GM19025 (cell line): ENCODE results near the gene PDIA6.
A peak's percentile ranks its signal among the peaks of the same experiment; 100 is the strongest.
"Not testable (repeated sequence)": the region's sequence is repeated elsewhere in the genome, so short reads cannot be mapped to it uniquely, and the experiment has no call there.

Experiments
- ATAC-seq: cut with Tn5 transposase; IDR thresholded peaks from one replicate; pipeline ENCODE4 v1.9.1; 2021; ENCODE audit warnings: mild to moderate bottlenecking, low read depth, moderate library complexity; ENCODE audit not compliant: unreplicated experiment

The PDIA6 gene

DNA sequence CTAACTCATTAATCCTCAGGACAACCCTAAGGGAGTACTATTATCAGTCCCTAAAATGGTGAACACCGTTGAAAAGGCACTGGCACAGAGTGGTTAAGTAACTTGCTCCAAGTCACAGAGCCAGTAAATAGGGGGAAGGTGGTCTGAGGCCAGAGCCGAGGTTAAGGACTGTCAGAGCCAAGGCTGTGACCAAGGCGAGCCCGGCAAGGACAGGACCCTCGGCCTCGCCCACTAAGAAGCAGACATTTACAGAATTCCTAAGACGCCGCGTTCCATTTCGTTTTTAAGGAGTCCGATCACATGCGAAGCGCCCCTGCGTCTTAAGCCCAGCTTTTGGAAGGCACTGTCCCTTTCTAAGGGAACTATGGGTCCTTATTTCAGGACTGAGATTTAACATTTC, 1.1 kb downstream of the PDIA6 start:
- ATAC-seq: no peak

DNA sequence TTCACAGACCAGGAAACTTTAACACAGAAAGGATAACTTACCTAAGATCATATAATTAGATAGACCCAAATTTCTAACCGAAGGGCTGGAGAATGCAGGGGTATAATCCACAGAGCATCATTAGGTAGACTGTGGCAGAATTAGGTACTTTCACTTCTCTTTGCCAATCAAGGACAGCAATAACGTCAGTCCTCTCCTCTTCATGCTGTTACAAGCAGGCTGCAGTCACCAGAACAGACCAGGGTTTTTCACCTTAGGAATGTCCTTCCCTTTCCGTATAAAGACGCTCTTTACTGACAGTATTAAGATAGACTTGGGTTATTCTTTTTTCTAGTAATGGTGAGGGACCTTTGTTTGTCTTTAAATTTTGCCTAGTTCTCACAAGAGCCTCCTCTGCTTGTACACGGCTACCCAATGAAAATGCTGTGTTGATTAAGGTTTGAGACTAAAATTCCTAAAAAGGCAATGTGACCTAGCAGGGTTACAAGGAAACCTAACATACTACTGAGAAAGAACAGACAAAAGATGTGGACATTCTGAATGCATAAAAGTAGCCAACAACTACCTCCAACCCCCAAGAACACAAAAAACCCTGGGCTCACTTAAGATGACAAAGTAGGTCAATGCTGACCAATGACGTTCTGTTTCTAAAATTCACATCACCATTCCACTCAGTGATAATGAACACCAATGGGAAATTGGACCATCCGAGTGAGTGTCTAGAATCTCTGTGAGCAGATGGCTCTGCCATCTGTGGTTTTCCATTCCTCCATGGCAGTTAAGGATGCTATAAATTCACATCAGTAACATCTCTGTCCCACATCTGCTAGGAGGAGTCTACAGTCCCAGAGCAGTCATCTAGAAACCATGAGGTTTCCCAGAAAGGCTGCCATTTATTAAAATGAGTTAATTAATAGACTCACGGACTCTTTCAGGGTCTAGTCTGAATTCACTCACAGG, 2.1 kb downstream of the PDIA6 start:
- peak; percentile 28 for ATAC-seq

DNA sequence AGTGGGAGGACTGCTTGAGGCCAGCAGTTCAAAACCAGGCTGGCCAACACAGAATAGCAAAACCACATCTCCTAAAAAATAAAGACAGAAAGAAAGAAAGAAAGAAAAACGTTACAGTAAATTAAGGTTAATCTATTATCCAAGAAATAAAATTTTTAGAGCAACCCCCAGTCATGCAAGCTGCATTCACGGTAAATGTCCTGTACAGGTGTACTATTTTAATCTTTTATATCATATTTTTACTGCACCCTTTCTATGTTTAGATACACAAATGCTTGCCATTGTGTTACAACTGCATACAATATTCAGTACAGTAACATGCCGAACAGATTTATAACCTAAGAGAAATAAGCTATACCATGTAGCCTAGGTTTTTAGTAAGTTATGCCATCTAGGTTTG, 6.0 kb downstream of the PDIA6 start:
- no peak for ATAC-seq

DNA sequence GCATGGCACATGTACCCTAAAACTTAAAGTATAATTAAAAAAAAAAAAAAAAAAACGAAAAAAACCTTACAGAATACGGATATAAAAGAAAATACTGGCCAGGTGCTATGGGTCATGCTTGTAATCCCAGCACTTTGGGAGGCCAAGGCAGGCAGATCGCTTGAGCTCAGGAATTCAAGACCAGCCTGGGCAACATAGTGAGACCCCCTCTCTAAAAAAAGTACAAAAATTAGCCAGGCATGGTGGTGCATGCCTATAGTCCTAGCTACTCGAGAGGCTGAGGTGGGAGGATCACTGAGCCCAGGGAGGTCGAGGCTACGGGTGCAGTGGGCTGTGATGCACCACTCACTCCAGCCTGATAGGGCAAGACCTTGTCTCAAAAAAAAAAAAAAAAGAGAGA, 6.6 kb downstream of the PDIA6 start:
- not testable (repeated sequence) for ATAC-seq

DNA sequence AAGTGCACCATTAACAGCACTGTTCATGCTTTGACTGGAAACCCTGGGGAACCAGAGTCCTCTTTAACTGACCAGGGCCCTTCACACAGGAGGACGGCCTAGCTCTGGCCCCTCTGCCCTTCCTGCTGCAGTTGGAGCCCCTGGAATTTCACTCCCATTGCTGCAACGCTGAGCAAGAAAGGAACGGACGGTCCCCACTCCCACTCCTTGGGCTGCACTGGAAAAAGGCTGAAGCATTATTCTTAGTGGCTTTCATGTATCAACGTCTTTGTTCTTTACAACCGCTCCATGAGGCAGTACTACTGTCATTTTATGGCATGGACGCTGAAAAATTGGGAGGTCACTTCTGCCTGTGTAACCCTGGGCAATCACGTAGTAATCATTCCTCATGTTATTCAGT, 9.9 kb downstream of the PDIA6 start:
- no peak for ATAC-seq

DNA sequence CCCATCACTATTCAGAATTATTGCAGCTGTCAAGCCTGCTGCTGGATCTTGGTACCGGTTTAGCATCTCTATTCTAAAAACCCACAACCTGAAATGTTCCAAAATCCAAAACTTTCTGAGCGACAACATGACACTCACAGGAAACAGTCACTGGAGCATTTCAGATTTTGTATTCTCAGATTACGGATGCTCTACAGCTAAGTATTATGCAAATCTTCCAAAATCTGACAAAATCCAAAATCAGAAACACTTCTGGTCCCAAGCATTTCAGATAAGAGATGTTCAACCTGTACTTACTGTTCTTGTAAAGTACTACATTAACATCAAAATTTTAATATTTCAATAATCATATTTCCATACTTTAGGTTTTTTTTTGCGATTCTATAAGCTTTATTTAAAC, 12.4 kb downstream of the PDIA6 start:
- ATAC-seq: no peak

DNA sequence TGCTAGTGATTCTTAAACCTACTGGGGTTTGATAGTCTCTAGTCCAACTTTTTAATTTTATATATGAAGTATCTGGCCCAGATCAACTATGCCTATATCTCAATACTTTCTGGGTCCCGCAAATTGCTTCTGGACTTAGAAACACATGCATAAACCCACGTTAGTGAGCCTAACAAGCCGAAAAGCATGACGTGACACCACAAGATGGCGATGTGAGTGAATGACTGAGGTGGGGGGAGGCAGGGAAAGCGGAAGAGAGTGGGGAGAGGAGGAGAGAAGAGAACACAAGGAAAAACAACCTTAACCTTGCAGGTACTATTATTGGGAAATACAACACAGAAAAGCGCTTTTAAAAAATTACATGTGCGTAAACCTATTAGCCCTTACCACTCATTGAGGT, 13.8 kb downstream of the PDIA6 start:
- no peak for ATAC-seq

DNA sequence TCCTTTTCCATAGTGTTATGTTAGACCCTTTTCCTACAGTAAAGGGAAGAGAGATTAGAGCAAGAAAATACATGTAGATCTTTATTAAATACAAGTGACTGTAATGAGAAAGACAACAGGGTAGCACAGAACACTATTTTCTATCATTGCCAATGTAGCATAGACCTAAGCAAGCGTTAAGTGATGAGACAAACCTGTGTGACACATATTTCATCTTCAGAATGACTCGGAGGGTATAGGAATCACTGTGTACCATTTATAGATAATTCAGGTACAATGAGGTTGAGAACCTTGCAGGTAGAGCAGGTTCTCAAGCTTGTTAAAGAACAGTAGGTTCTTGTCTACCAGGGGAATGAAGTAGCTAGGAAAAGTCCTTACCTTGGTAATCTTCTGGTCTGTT, 15.9 kb downstream of the PDIA6 start:
- ATAC-seq: no peak

DNA sequence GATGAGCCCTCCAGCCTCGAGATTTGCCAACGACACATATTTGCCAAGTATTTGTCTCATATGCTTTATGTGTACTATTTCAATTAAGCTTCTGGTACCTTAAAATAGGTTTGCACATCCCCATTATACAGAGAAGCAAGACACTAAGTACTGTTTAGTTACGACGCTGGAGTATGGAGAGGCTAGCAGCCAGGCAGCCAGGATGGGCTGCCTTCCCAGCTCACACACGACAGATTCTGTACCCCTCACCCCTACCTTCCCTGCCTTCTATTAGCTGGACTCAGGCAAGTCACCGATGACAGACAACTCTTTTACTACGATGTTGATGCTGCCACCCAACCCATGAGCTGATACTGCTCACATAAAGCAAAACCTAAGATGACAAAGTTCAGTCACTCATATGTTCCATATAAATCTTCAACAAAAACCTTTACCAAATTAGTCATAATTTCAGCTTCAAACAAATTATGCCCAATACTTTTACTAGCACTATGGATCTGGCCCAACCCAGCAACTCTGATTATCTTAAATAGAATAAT, 17.0 kb downstream of the PDIA6 start:
- no peak for ATAC-seq

DNA sequence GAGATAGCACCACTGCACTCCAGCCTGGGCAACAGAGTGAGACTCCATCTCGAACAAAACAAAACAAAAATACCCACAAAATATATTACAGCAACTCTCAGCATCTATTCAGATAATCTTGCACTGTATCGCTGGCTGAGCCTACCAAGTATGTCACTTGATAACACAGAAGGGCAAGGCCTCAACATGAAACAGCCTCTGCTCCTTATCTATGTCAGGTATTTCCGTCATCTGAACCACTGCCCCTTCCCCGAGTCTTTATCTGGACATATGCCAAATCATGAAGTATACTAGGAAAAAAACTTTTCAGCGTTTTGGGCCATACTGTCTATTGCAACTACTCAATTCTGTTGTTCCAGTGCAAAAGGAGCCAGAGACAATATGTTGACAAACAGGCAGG, 17.7 kb downstream of the PDIA6 start:
- ATAC-seq: no peak

DNA sequence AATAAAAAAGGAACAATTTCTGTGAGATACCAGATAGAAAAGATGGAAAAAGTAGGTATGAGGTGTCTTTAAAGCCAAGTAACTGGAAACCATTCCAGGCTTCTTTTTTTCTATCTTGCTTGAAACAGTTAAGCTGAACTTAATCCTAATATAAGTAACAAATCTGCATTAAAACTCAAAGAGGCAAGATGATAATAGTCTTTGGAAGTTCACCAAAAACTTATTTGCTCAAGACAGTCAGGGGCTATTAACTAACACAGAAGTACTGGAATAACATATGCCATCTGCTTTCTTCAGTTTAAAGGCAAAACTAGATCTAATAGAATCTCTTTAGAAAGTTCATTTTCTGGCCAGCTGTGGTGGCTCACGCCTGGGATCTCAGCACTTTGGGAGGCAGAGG, 18.8 kb downstream of the PDIA6 start:
- ATAC-seq: no peak

DNA sequence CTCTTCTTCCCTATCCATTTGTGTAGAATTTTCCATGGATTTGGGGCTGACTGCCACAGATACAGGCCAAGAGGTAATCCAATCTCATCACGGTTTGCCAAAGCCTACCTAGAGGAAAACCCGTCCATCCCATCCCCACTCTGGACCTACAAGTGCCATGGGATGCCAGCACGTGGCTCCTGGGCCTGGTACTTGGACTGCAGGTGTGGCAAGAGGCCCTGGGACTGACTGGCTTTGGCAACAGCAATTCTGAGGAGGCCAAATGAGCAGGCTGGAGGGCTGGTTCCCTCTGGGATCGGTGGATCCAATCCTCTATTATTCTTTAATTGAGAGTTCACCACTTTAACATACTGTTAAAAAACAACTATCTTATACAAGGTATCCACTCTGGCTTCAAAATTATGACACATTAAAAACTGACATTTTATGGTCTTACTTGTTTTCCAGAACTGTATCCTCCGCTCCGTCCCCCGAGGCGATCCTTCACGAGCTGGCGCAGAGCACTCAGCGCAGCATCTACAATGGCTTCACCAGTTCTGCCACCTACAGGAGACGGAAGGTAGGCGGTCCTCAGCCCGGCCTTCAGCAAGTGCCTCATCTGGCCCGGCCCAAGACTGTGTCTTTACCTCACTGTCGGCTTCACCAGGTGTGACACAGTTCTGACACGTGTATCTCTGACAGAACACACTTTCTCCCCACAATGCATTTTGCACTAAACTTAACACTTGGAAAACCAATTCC, 19.8 kb downstream of the PDIA6 start:
- ATAC-seq: no peak

DNA sequence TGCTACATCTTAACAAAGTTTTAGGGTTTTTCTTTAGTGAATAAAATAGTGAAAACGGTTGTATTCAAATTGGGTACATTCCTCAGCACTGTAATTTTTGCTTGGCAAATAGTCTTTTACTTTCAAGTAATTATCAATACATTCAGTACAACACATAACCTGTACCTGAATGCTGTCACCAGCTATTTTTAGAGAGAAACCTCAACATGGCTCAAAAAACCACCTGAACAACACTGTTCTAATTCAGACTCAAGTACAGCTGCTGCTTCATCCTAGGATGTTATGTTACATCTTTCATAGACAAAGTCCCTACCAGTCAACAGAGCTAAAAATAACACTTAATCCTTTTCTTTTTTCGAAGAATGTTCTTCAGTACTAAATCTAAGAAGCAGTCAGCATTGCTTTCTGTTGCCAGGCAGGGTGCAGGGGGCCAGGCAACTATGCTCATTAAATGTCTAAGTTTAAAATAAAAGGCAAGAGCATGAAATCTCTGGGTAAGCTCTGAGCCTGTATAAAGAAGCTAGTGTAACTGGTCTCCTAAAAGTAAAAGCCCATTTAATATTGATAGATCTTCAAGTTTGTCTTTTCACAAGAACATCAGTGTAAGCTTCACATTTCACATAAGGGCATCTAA, 20.5 kb downstream of the PDIA6 start:
- peak; percentile 43 for ATAC-seq

DNA sequence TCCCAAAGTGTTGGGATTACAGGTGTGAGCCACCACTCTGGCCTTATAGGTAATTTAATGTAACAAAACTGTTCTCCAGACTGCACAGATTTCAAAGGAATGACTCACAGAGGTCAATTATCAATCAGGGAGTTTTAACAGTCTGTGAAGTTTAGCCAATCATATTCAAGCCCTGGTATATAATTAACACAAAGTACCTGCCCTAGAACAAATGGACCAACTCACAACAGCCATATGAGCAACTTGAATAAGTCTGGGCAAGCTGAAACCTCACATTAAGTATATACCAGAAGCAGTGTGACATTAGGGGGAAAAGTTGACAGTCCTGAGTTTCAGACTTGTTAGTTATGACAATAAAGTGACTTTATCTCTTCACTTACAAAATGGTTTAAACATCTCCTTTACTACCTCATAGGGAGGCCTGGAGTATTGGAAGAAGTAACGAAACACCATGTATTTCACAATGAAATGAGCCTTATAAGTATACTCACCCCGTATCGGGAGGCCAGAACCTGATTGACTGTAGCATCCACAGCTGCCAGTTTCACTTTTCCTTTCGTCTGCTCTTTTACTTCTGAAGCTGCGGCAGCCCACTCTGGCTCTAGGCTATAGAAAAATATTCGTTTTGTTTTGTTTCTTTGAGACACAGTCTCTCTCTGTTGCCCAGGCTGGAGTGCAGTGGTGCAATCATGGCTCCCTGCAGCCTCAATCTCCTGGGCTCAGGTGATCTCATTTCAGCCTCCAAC, 22.2 kb downstream of the PDIA6 start:
- peak; percentile 83 for ATAC-seq

DNA sequence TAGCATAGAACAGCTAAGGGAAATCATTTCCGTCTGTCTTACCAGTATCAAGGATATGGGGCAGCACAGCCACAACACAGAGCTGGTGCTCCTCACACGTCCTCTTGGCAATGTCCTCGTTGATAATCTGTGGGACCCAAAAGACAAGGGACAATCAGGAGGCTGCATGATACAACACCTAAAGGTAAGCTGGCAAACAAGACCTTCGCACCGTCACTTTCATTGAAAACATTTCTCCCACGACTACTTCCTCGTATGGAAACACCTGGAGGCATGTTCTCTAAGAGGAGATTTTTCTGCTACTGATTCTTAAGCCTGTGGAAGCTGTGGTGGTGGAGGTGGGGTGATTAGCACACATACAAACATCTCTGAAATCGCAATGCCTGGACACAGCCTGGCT, 23.7 kb downstream of the PDIA6 start:
- ATAC-seq: no peak

DNA sequence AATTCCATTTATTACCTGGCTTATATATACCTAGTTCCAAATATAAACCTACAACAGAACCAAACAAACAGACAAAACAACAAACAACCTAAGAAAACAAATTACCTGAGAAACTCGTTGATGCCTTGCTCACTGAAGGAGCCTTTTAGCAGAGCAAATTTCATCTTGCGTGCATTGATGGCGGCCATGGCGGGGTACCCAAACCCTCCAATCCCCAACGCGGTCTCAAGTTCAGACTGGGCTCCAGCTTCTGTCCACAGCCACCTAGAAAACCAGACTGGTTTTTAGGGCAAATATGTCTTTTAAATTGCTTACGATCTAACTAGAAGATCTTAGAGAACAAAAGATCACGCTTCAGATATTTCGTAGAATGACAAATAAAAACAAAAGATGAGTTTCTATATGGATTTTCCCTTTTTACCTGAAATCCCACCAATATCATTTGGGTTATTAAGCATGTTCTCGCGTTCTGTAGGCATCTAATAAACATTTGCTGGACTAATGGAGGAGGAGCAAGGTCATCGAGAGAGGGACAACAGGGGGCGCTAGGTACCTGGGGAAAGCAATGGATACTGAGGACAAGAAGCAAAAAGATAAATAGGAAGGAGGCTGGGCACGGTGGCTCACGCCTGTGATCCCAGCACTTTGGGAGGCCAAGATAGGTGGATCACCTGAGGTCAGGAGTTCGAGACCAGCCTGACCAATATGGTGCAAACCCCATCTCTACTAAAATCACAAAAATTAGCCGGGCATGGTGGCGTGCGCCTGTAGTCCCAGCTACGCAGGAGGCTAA, 25.2 kb downstream of the PDIA6 start:
- no peak for ATAC-seq

DNA sequence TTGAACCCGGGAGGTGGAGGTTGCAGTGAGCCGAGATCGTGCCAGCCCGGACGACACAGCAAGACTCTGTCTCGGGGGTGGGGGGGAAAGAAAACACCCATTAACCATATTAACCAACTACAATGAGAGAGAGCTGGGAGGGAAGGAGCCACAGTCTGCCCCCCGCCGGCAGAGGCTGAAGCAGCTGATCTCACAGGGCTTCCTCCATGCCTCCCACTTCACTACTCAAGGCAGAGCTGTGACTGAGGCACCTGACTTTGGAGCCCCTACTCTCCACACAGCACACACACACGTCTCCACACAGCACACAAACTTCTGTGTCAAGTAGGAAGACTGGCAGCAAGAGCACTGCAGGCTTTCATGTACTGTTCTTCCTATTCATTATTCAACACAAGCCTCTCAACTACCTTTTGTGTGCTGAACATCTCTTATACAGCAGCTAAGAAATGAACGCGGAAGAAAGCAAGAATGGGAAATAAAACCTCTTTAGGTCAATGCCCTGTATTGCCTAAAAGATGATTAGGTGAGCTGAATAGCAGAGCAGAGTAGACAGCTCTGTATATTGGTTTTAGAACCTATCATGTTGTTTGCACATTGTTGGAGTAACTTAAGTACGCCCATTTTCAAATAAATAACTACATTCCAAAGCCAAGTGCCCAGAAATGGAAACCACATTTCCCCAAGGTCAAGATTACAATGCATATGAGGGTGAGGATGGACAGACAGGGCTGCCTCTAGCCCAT, 26.2 kb downstream of the PDIA6 start:
- ATAC-seq: no peak

DNA sequence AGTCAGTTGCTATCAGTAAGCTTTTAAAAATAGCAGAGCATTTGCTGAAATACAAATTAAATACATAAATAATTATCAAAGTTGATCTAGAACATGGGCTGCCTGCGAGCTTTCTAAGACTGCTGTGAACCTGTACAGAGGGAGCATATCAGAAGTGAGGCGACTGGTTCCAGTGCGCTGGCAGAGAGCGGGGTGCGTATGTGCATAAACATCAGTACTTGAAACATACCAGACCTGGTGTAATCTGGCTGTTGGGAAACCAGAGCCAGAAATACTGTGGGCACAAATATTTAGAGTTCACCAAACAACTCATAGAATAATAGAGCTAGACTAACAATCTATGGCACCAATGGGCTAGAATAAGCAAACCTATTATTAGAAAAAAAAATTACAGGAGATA, 27.3 kb downstream of the PDIA6 start:
- no peak for ATAC-seq

DNA sequence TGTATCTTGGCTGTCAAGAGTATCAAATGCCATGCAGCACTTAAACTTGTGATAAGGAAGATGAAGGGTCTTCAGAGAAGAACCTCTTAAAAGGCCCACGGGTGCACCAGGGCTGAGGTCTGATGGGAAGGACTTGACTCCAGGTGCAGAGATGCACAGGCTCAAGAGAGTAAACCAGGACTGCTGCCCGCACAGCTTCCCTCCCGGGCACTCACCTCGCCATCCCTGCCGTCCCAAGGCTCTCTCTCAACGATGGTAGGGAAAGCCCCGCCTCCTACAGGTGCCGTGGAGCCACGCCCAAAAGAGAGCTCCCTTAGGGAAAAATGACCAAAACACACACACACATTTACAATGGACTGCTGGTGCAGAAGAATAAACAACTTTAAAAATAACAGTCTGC, 27.9 kb downstream of the PDIA6 start:
- no peak for ATAC-seq
